ENCODE measurements around the gene MRPL16. TPM values are rescaled to one million over a fixed set of nuclear protein-coding genes. Genes with fewer than 3 reads are reported as not detected.
"Not testable (repeated sequence)": the region's sequence is repeated elsewhere in the genome, so short reads cannot be mapped to it uniquely, and the experiment has no call there.

MRPL16 gene
- total and polyA plus RNA-seq, 7 donors = 37.8 to 92.7 (median 53.7) TPM

GRCh38 chr11:59849129-59849528, 38.6 kb upstream of the MRPL16 start:
- Histone ChIP-seq H3K36me3 (ENCODE audit: insufficient read depth in 1 of 2, low read depth in 1 of 2) (no peaks in the 10 kb centered on the region), H3K4me1 (no peaks in the 10 kb centered on the region), H3K4me3 (no peak overlapping the region), H3K27me3 (ENCODE audit: insufficient read depth in 3 of 3, low read length in 2 of 3) (no peaks in the 10 kb centered on the region), H3K9me3 (no peaks in the 10 kb centered on the region), H3K27ac (no peak overlapping the region)
- intact Hi-C loops (cut with DNase I) = no loop called here
- ATAC-seq = no peak
- no peak for DNase-seq
- WGBS, 3 donors = 21 to 30% (median 26%) methylated on average over 2 of the region's 2 CpGs
- TF ChIP-seq CTCF (IDR thresholded peaks at IDR 0.05) = no peak

GRCh38 chr11:59848439-59848838, 37.9 kb upstream of the MRPL16 start:
- H3K27ac ChIP-seq; ATAC-seq; H3K27me3 ChIP-seq (ENCODE audit: insufficient read depth in 3 of 3, low read length in 2 of 3); H3K36me3 ChIP-seq (ENCODE audit: insufficient read depth in 1 of 2, low read depth in 1 of 2); intact Hi-C loops (cut with DNase I); H3K4me3 ChIP-seq; H3K9me3 ChIP-seq; H3K4me1 ChIP-seq; DNase-seq: not testable (repeated sequence)
- 92 to 95% (median 93%) methylated on average over 6 of the region's 6 CpGs for WGBS, 3 donors

DNA sequence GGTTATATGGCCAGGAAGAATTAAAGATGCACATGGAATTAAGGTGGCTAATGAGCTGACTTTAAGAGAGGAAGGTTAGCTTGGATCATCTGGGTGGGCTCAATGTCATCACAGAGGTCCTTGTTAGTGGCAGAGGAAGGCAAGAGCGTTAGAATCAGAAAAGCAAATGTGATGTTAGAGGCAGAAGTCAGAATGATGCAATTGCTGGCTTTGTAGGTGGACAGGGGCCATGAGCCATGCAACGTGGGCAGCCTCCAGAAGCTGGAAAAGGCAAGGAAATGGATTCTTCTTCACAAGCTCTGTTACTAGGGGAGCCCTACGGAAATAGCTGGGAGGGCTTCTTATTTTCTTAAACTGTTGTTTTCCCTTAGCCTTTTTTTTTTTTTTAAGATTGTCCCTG, 37.0 kb upstream of the MRPL16 start:
- H3K27ac ChIP-seq = no peak overlapping the region
- no peaks in the 10 kb centered on the region for H3K27me3 ChIP-seq (ENCODE audit: insufficient read depth in 3 of 3, low read length in 2 of 3)
- H3K4me3 ChIP-seq = no peak overlapping the region
- no peaks in the 10 kb centered on the region for H3K9me3 ChIP-seq
- H3K36me3 ChIP-seq (ENCODE audit: insufficient read depth in 1 of 2, low read depth in 1 of 2) = no peaks in the 10 kb centered on the region
- DNase-seq (no peak), ATAC-seq (no peak)
- no peaks in the 10 kb centered on the region for H3K4me1 ChIP-seq
- TF ChIP-seq CTCF (IDR thresholded peaks at IDR 0.05) = no peak
- 57 to 80% (median 63%) methylated on average over 3 of the region's 3 CpGs for WGBS, 3 donors
- intact Hi-C loops (cut with DNase I) = no loop called here

- H3K27me3 ChIP-seq (ENCODE audit: insufficient read depth in 3 of 3, low read length in 2 of 3) = no peaks in the 10 kb centered on the region
- no peak overlapping the region for H3K4me3 ChIP-seq
- no peak for ATAC-seq
- no peak for TF ChIP-seq CTCF (IDR thresholded peaks at IDR 0.05)
- no peak overlapping the region for H3K27ac ChIP-seq
- 49 to 58% (median 55%) methylated on average over 5 of the region's 5 CpGs for WGBS, 3 donors
- H3K9me3 ChIP-seq = no peaks in the 10 kb centered on the region
- H3K4me1 ChIP-seq = no peaks in the 10 kb centered on the region
- intact Hi-C loops (cut with DNase I) = no loop called here
- no peak for DNase-seq
- no peaks in the 10 kb centered on the region for H3K36me3 ChIP-seq (ENCODE audit: insufficient read depth in 1 of 2, low read depth in 1 of 2)
Observed at GRCh38 chr11:59846556-59846955, 36.0 kb upstream of the MRPL16 start.

GRCh38 chr11:59845399-59845798, 34.8 kb upstream of the MRPL16 start, which contains the start of gene CBLIF:
Gene CBLIF, minus strand, starts transcription at chr11:59845499. Its CDS starts 46 bp downstream, at chr11:59845453.
- no peaks in the 10 kb centered on the region for H3K36me3 ChIP-seq (ENCODE audit: insufficient read depth in 1 of 2, low read depth in 1 of 2)
- H3K4me3 ChIP-seq = no peak within 1 kb of the TSS
- no peaks in the 10 kb centered on the region for H3K4me1 ChIP-seq
- ATAC-seq (no peak), DNase-seq (no peak)
- H3K27me3 ChIP-seq (ENCODE audit: insufficient read depth in 3 of 3, low read length in 2 of 3) = no peaks in the 10 kb centered on the region
- TF ChIP-seq CTCF (IDR thresholded peaks at IDR 0.05) = no peak
- H3K9me3 ChIP-seq = no peaks in the 10 kb centered on the region
- WGBS, 3 donors = 70 to 83% (median 77%) methylated on average over 4 of the region's 4 CpGs
- intact Hi-C loops (cut with DNase I) = no loop called here
- no peak within 1 kb of the TSS for H3K27ac ChIP-seq

Measured in psoas muscle (tissue), 8 donors.